ENCODE measurements around the gene MFSD11. TPM values are rescaled to one million over a fixed set of nuclear protein-coding genes. Genes with fewer than 3 reads are reported as not detected.

MFSD11 gene
- total and polyA plus RNA-seq, 2 of the 4 experiments (the other 2 are of a cell fraction): 12.3 to 16.1 TPM

GRCh38 chr17:76801706-76802105 lies 63.8 kb downstream of the MFSD11 start:
- CTCF ChIA-PET: no interaction called here
- no peak for ATAC-seq (ENCODE audit: low read depth)

More at GRCh38 chr17:76801706-76802105, 63.8 kb downstream of the MFSD11 start:
- H2AK5ac ChIP-seq (ENCODE audit: low read depth, low read length): no peak overlapping the region
- no peak overlapping the region for H2AK9ac ChIP-seq (replicated peaks; ENCODE audit: low read depth, low read length, poor library complexity)
- H2BK120ac ChIP-seq (ENCODE audit: low read depth, low read length): no peak overlapping the region
- H4K8ac ChIP-seq (ENCODE audit: low read depth in 2 of 2, low read length in 2 of 2): no peak overlapping the region
- POLR2A ChIA-PET (ENCODE audit: unreplicated experiment): interaction anchor here (0.6 kb wide), 1 partner anchor 9 kb away, joined by 10 read pairs; no protein-coding TSS in a partner anchor
- H4K5ac ChIP-seq (ENCODE audit: low read depth, low read length): no peak overlapping the region
- no peak overlapping the region for H3K14ac ChIP-seq (replicated peaks; ENCODE audit: low read depth, low read length)
- no peak overlapping the region for H2BK15ac ChIP-seq (ENCODE audit: low read depth, low read length)
- TF ChIP-seq MAZ (IDR thresholded peaks at IDR 0.05; ENCODE audit: borderline replicate concordance, low read depth, low read length): no peak
- TF ChIP-seq BHLHE40 (IDR thresholded peaks at IDR 0.05; ENCODE audit: low read depth, low read length): no peak
- no peak for TF ChIP-seq CEBPB (IDR thresholded peaks at IDR 0.05; ENCODE audit: low read depth, low read length)
- no peak for TF ChIP-seq FOS (IDR thresholded peaks at IDR 0.05; ENCODE audit: low read depth, low read length)
- TF ChIP-seq RAD21 (IDR thresholded peaks at IDR 0.05; ENCODE audit: low read length): no peak
- TF ChIP-seq SMC3 (IDR thresholded peaks at IDR 0.05; ENCODE audit: low read depth, low read length): no peak
- no peak for TF ChIP-seq CHD1 (IDR thresholded peaks at IDR 0.05; ENCODE audit: low read depth, low read length)
- TF ChIP-seq, protein P1, sequence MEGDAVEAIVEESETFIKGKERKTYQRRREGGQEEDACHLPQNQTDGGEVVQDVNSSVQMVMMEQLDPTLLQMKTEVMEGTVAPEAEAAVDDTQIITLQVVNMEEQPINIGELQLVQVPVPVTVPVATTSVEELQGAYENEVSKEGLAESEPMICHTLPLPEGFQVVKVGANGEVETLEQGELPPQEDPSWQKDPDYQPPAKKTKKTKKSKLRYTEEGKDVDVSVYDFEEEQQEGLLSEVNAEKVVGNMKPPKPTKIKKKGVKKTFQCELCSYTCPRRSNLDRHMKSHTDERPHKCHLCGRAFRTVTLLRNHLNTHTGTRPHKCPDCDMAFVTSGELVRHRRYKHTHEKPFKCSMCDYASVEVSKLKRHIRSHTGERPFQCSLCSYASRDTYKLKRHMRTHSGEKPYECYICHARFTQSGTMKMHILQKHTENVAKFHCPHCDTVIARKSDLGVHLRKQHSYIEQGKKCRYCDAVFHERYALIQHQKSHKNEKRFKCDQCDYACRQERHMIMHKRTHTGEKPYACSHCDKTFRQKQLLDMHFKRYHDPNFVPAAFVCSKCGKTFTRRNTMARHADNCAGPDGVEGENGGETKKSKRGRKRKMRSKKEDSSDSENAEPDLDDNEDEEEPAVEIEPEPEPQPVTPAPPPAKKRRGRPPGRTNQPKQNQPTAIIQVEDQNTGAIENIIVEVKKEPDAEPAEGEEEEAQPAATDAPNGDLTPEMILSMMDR (conservative IDR thresholded peaks at IDR 0.05; ENCODE audit: low read depth, low read length): no peak
- no peak for TF ChIP-seq ELK1 (IDR thresholded peaks at IDR 0.05; ENCODE audit: borderline replicate concordance, low read depth, low read length)
- no peak overlapping the region for H2BK20ac ChIP-seq (ENCODE audit: low read depth, low read length)
- H3K4me3 ChIP-seq (ENCODE audit: insufficient read depth, low read depth, low read length): no peak overlapping the region
- H3K18ac ChIP-seq (ENCODE audit: low read depth, low read length): no peak overlapping the region
- H3K56ac ChIP-seq (ENCODE audit: extremely low read depth, insufficient read depth, low read length): no peak overlapping the region
- H2AFZ ChIP-seq (replicated peaks; ENCODE audit: low read length, poor library complexity): no peak overlapping the region
- no peaks in the 10 kb centered on the region; the same call in 1 of the 2 replicates for H3K27me3 ChIP-seq (ENCODE audit: control insufficient read depth, insufficient read depth, low read length)
- no peaks in the 10 kb centered on the region for H3K4me1 ChIP-seq (ENCODE audit: control insufficient read depth, insufficient read depth, low read length)
- BruUV-seq (replicated peaks): no TSS peak
- WGBS, 2 experiments (ENCODE audit: extremely low coverage in 2 of 2, insufficient read length in 1 of 2): no CpG with 5 or more reads among the region's 5 CpGs
- in situ Hi-C loops (cut with MboI; ENCODE audit: low sequenced_read_pairs): no loop called here
- no peaks in the 10 kb centered on the region for H4K20me1 ChIP-seq (ENCODE audit: insufficient read depth, low read length)
- no peaks in the 10 kb centered on the region for H3K36me3 ChIP-seq (ENCODE audit: control insufficient read depth, insufficient read depth, low read length)
- H3K27ac ChIP-seq (ENCODE audit: insufficient read depth, low read length): no peak overlapping the region
- H3K9ac ChIP-seq (ENCODE audit: low read depth, low read length): no peak overlapping the region
- DNase-seq: no peak
- H3K9me1 ChIP-seq (ENCODE audit: insufficient read depth, low read length): no peaks in the 10 kb centered on the region
- H3K23ac ChIP-seq (ENCODE audit: low read depth, low read length): no peak overlapping the region
- H3K4ac ChIP-seq (ENCODE audit: low read depth, low read length): no peak overlapping the region
- dilution Hi-C loops (cut with HindIII; ENCODE audit: low sequenced_read_pairs, unreplicated experiment): no loop called here
- intact Hi-C loops (cut with micrococcal nuclease): no loop called here
- H3K79me1 ChIP-seq (ENCODE audit: low read depth in 1 of 2, low read length in 2 of 2): no peaks in the 10 kb centered on the region
- no peaks in the 10 kb centered on the region for H3K9me3 ChIP-seq (ENCODE audit: control insufficient read depth, insufficient read depth, low read length)
- no peak overlapping the region for H3K4me2 ChIP-seq (ENCODE audit: low read depth, low read length)
- no peak overlapping the region for H2BK5ac ChIP-seq (ENCODE audit: low read depth, low read length, poor library complexity, severe bottlenecking)
- H4K91ac ChIP-seq (ENCODE audit: insufficient read depth, low read depth, low read length): no peak overlapping the region

All from IMR-90 (cell line).